ENCODE results near the gene KRTAP2-3. TPM values are rescaled to one million over a fixed set of nuclear protein-coding genes. Genes with fewer than 3 reads are reported as not detected.
"Not testable (repeated sequence)": the region's sequence is repeated elsewhere in the genome, so short reads cannot be mapped to it uniquely, and the experiment has no call there.

KRTAP2-3 gene
- total and polyA plus RNA-seq, 5 donors from 2014 or later, result not detected

DNA sequence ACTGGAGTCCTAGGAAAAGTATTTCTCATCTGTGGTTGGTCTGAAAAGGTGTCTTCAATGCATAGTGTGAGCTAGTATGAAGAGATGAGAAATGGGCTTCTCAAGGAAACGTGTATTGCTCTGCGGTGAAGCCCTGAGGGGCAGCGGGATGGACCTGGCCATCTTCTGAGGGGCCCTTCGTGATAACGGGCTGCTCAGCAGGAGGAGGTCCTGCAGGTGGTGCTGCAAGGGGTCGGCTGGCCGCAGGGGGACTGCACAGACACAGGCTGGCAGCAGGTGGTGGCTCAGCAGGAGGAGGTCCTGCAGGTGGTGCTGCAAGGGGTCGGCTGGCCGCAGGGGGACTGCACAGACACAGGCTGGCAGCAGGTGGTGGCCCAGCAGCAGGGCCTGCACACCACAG is 5.4 kb downstream of the KRTAP2-3 start:
- not testable (repeated sequence) for H3K27me3 ChIP-seq (ENCODE audit: control insufficient read depth, insufficient read depth, low read length); H3K36me3 ChIP-seq (ENCODE audit: control insufficient read depth, insufficient read depth, low read length); H3K27ac Mint-ChIP-seq; H3K4me3 Mint-ChIP-seq; H3K4me1 Mint-ChIP-seq; ATAC-seq (ENCODE audit: low read depth in 2 of 2); H3K4me3 ChIP-seq (ENCODE audit: low read depth, low read length); H3K9me3 Mint-ChIP-seq; H3K27ac ChIP-seq (ENCODE audit: insufficient read depth, low read length, poor library complexity, severe bottlenecking); H3K36me3 Mint-ChIP-seq; H3K9me3 ChIP-seq (ENCODE audit: control insufficient read depth in 2 of 2, low read length in 2 of 2); H3K4me1 ChIP-seq (ENCODE audit: control insufficient read depth, insufficient read depth, low read length, poor library complexity, severe bottlenecking); DNase-seq
- peaks cover 32% of the 10 kb centered on the region for H3K27me3 Mint-ChIP-seq

DNA sequence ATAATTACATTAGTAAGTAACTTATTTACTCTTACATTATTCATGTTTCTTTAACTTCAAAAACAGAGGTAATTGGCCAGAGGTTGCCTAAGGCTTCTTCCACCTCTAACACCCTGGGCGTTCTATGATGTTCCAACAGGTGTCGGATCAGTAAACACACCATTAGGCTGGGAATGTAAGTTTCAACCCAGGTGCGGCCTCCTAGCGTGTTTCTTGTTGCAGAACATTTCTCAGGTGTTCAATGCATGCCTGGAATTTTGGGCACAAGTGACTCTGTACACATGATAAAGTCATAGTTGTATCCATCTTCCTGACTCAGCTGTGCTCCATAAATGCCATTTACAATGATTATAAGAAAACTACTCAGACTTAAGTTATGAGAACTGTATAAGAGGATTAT is 5.9 kb downstream of the KRTAP2-3 start:
- peaks cover 0 to 7% (median 2%) of the 10 kb centered on the region in 7 donors for H3K9me3 Mint-ChIP-seq
- no peak overlapping the region for H3K27ac ChIP-seq (ENCODE audit: insufficient read depth, low read length, poor library complexity, severe bottlenecking)
- H3K36me3 Mint-ChIP-seq, result no peaks in the 10 kb centered on the region
- no peak overlapping the region for H3K4me3 Mint-ChIP-seq
- ATAC-seq (ENCODE audit: low read depth in 2 of 2), result no peak
- H3K4me1 Mint-ChIP-seq, result no peaks in the 10 kb centered on the region
- H3K27me3 Mint-ChIP-seq, result peaks cover 26% of the 10 kb centered on the region
- H3K27me3 ChIP-seq (ENCODE audit: control insufficient read depth, insufficient read depth, low read length), result peaks cover 6% of the 10 kb centered on the region
- no peaks in the 10 kb centered on the region for H3K36me3 ChIP-seq (ENCODE audit: control insufficient read depth, insufficient read depth, low read length)
- H3K4me3 ChIP-seq (ENCODE audit: low read depth, low read length), result no peak overlapping the region
- no peaks in the 10 kb centered on the region for H3K4me1 ChIP-seq (ENCODE audit: control insufficient read depth, insufficient read depth, low read length, poor library complexity, severe bottlenecking)
- no peak overlapping the region for H3K27ac Mint-ChIP-seq
- no peak for DNase-seq
- H3K9me3 ChIP-seq (ENCODE audit: control insufficient read depth in 2 of 2, low read length in 2 of 2), result peaks cover 0 to 3% of the 10 kb centered on the region in 2 experiments

DNA sequence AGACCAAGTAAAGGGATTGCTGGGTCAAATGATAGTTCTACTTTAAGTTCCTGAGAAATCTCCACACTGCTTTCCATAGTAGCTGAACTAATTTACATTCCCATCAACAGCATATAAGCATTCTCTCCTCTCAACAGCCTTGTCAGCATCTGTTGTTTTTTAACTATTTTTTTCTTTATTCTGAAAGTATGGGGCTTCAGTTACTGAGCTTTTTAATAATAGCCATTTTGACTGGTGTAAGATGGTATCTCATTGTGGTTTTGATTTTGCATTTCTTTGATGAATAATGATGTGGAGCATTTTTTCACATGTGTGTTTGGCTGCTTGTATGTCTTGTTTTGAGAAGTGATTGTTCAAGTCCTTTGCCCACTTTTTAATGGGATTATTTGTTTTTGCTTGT is 7.3 kb downstream of the KRTAP2-3 start:
- H3K4me1 ChIP-seq (ENCODE audit: control insufficient read depth, insufficient read depth, low read length, poor library complexity, severe bottlenecking), result no peaks in the 10 kb centered on the region
- Mint-ChIP-seq H3K9me3 (peaks cover 0 to 5% (median under 1%) of the 10 kb centered on the region in 7 donors), H3K4me1 (no peaks in the 10 kb centered on the region), H3K4me3 (no peak overlapping the region), H3K27ac (no peak overlapping the region), H3K36me3 (no peaks in the 10 kb centered on the region), H3K27me3 (peaks cover 27% of the 10 kb centered on the region)
- peaks cover 0 to 2% of the 10 kb centered on the region in 2 experiments for H3K9me3 ChIP-seq (ENCODE audit: control insufficient read depth in 2 of 2, low read length in 2 of 2)
- peaks cover 8% of the 10 kb centered on the region for H3K27me3 ChIP-seq (ENCODE audit: control insufficient read depth, insufficient read depth, low read length)
- DNase-seq, result no peak
- no peak for ATAC-seq (ENCODE audit: low read depth in 2 of 2)
- no peak overlapping the region for H3K4me3 ChIP-seq (ENCODE audit: low read depth, low read length)
- no peaks in the 10 kb centered on the region for H3K36me3 ChIP-seq (ENCODE audit: control insufficient read depth, insufficient read depth, low read length)
- no peak overlapping the region for H3K27ac ChIP-seq (ENCODE audit: insufficient read depth, low read length, poor library complexity, severe bottlenecking)

DNA sequence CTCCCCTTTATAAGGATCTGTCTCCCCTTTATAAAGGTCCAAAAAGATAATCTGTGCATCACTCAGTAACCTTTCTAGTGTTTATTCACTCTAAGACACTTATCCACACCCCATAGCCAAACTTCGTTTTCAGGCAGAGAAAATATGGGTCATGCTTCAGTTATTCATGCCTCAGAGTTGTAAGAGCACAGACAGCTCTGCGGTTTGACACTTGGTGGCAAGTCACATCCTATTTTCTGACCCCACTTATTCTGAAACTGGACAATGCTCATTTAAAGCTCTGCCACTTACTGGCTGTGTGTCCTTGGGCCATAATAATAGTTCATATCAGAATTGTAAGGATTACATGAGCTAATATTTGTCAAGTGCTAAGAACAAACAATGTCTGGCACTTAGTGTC is 10.8 kb downstream of the KRTAP2-3 start:
- no peak overlapping the region for H3K27ac ChIP-seq (ENCODE audit: insufficient read depth, low read length, poor library complexity, severe bottlenecking)
- Mint-ChIP-seq H3K27ac (no peak overlapping the region), H3K27me3 (peaks cover 32% of the 10 kb centered on the region), H3K9me3 (peaks cover 0 to 2% (median 0%) of the 10 kb centered on the region in 7 donors), H3K4me3 (no peak overlapping the region), H3K4me1 (no peaks in the 10 kb centered on the region), H3K36me3 (no peaks in the 10 kb centered on the region)
- no peak for ATAC-seq (ENCODE audit: low read depth in 2 of 2)
- no peaks in the 10 kb centered on the region for H3K4me1 ChIP-seq (ENCODE audit: control insufficient read depth, insufficient read depth, low read length, poor library complexity, severe bottlenecking)
- peaks cover 6% of the 10 kb centered on the region for H3K27me3 ChIP-seq (ENCODE audit: control insufficient read depth, insufficient read depth, low read length)
- no peak overlapping the region for H3K4me3 ChIP-seq (ENCODE audit: low read depth, low read length)
- DNase-seq, result no peak
- no peaks in the 10 kb centered on the region for H3K9me3 ChIP-seq (ENCODE audit: control insufficient read depth in 2 of 2, low read length in 2 of 2)
- no peaks in the 10 kb centered on the region for H3K36me3 ChIP-seq (ENCODE audit: control insufficient read depth, insufficient read depth, low read length)

DNA sequence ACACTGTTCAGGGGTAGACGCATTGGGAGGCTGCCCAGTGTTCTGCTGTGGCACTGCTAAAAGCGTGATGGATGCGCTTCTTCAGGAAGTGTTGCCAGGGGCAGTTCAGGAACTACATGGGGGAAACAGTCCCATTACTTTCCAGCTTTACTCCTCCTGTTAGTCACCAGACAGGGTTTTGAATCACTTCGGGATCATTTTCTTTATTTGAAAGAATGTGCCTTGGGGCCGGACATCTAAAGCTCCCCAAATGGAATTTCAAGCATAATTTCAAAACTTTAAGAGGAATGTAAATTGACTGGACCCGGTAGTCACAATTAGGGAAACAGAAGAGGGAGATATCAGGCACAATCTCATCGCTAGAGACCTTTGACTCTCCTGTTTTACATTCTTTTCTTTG is 11.5 kb downstream of the KRTAP2-3 start:
- no peak overlapping the region for H3K4me3 ChIP-seq (ENCODE audit: low read depth, low read length)
- H3K27ac Mint-ChIP-seq, result no peak overlapping the region
- no peaks in the 10 kb centered on the region for H3K4me1 ChIP-seq (ENCODE audit: control insufficient read depth, insufficient read depth, low read length, poor library complexity, severe bottlenecking)
- H3K9me3 ChIP-seq (ENCODE audit: control insufficient read depth in 2 of 2, low read length in 2 of 2), result peaks cover 0 to 5% of the 10 kb centered on the region in 2 experiments
- no peaks in the 10 kb centered on the region for H3K36me3 Mint-ChIP-seq
- H3K9me3 Mint-ChIP-seq, result peaks cover 0 to 4% (median 3%) of the 10 kb centered on the region in 7 donors
- no peak overlapping the region for H3K4me3 Mint-ChIP-seq
- H3K36me3 ChIP-seq (ENCODE audit: control insufficient read depth, insufficient read depth, low read length), result no peaks in the 10 kb centered on the region
- peaks cover 37% of the 10 kb centered on the region for H3K27me3 Mint-ChIP-seq
- peaks cover 9% of the 10 kb centered on the region for H3K27me3 ChIP-seq (ENCODE audit: control insufficient read depth, insufficient read depth, low read length)
- H3K4me1 Mint-ChIP-seq, result no peaks in the 10 kb centered on the region
- no peak for DNase-seq
- ATAC-seq (ENCODE audit: low read depth in 2 of 2), result no peak
- H3K27ac ChIP-seq (ENCODE audit: insufficient read depth, low read length, poor library complexity, severe bottlenecking), result no peak overlapping the region

DNA sequence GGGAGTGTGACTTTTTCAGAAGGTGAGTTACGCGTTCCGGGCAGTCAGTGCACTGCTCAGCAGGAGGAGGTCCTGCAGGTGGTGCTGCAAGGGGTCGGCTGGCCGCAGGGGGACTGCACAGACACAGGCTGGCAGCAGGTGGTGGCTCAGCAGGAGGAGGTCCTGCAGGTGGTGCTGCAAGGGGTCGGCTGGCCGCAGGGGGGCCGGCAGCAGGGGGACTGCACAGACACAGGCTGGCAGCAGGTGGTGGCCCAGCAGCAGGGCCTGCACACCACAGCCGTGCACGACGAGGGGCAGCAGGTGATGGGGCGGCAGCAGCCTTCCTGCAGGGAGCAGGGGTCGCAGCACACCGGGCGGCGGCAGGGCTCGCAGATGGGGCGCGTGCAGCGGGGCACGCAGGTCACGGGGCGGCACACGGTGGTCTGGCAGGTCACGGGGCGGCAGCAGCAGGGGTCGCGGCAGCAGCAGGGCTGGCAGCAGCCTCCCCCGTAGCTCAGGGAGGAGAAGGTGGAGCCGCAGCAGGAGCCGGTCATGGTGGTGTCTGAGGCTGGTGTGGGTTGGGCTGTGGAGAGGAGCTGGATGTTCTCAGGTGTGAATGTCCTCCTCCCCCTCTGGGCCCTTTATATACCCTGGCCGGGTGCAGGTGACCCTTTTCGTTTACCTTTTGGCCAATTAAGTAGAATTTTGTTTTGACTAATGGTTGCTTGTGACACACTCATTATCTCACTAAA is 13.0 kb downstream of the KRTAP2-3 start, which contains the start of gene KRTAP2-1:
Gene KRTAP2-1, minus strand, starts transcription at position 582 of the 731 bp plus-strand sequence. Its CDS starts 49 bp downstream, at position 533.
- H3K27ac Mint-ChIP-seq; H3K4me3 Mint-ChIP-seq; H3K27ac ChIP-seq (ENCODE audit: insufficient read depth, low read length, poor library complexity, severe bottlenecking); H3K9me3 Mint-ChIP-seq; H3K36me3 Mint-ChIP-seq; H3K9me3 ChIP-seq (ENCODE audit: control insufficient read depth in 2 of 2, low read length in 2 of 2); H3K36me3 ChIP-seq (ENCODE audit: control insufficient read depth, insufficient read depth, low read length); H3K4me1 ChIP-seq (ENCODE audit: control insufficient read depth, insufficient read depth, low read length, poor library complexity, severe bottlenecking); ATAC-seq (ENCODE audit: low read depth in 2 of 2); H3K4me1 Mint-ChIP-seq; H3K4me3 ChIP-seq (ENCODE audit: low read depth, low read length); DNase-seq: not testable (repeated sequence)
- peaks cover 11% of the 10 kb centered on the region for H3K27me3 ChIP-seq (ENCODE audit: control insufficient read depth, insufficient read depth, low read length)
- H3K27me3 Mint-ChIP-seq, result peaks cover 45% of the 10 kb centered on the region

DNA sequence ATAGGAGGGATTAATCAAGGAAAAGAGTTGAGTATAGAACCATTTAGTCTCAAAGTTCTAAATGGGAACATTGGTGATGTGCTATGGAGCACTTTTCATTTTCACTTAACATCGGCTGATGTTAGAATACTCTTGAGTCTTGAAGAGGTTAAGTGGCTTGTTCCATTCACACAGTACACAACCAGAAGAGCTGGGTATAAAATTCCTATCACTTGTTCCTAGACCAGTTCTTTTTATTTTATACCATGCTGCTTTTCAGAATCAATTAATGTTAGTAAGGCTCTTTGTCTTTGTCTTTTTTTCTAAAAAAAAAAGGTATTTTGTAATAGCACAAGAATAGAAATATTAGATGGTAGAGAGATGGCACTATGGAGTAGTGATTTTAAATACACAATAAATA is 17.0 kb downstream of the KRTAP2-3 start:
- no peaks in the 10 kb centered on the region for H3K36me3 Mint-ChIP-seq
- ATAC-seq (ENCODE audit: low read depth in 2 of 2), result no peak
- H3K27ac ChIP-seq (ENCODE audit: insufficient read depth, low read length, poor library complexity, severe bottlenecking), result no peak overlapping the region

More for the DNA sequence above, 17.0 kb downstream of the KRTAP2-3 start:
- H3K36me3 ChIP-seq (ENCODE audit: control insufficient read depth, insufficient read depth, low read length), result no peaks in the 10 kb centered on the region
- H3K27me3 ChIP-seq (ENCODE audit: control insufficient read depth, insufficient read depth, low read length), result peaks cover 10% of the 10 kb centered on the region
- no peak overlapping the region for H3K4me3 ChIP-seq (ENCODE audit: low read depth, low read length)
- Mint-ChIP-seq H3K27ac (no peak overlapping the region), H3K27me3 (peaks cover 43% of the 10 kb centered on the region), H3K4me1 (no peaks in the 10 kb centered on the region), H3K9me3 (peaks cover 0 to 6% (median 4%) of the 10 kb centered on the region in 7 donors), H3K4me3 (no peak overlapping the region)
- H3K4me1 ChIP-seq (ENCODE audit: control insufficient read depth, insufficient read depth, low read length, poor library complexity, severe bottlenecking), result no peaks in the 10 kb centered on the region
- DNase-seq, result no peak
- H3K9me3 ChIP-seq (ENCODE audit: control insufficient read depth in 2 of 2, low read length in 2 of 2), result peaks cover 5 to 9% of the 10 kb centered on the region in 2 experiments

All from CD4-positive, CD25-positive, alpha-beta regulatory T cell (primary cell).